ENCODE measurements around the gene ZMYND8.

GRCh38 chr20:47198996-47199552 lies 157.4 kb downstream of the ZMYND8 start:
- TF ChIP-seq EZH2 (IDR thresholded peaks at IDR 0.05; ENCODE audit: borderline replicate concordance, low read depth, low read length, severe bottlenecking) (no peak), CTCF (IDR thresholded peaks at IDR 0.05; ENCODE audit: borderline replicate concordance, extremely low read depth, low read length, poor library complexity, severe bottlenecking) (no peak)

All from DND-41 (cell line).